Measurements from ENCODE around the gene ZNF597.

DNA sequence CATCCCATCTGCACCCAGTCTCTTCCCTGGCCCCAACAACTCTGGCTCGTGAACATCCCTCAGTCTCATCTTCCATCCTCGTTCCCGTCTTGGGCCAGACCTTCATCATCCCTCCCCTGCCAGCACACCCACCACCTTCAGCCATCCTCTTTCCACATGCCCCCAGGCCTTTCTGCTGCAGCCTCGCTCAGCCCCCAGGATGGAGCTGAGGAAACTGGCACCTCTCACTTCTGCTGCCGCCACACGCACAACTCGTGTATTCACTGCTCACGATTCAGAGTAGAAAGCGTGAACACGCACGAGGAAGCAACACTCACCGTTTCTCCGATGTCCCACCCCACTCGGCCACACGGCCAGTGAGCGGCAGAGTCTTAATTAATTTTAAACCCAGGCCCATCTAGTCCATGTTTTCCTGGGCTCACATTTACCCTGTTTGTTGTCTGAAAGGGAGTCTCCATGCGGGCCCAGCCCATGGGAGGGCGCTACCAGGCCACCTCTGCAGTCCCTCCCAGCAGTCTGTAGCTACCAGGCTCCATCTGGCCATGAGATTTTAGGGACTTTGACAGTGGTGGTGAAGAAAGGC is 39.4 kb upstream of the ZNF597 start:
- TF ChIP-seq, protein P1, sequence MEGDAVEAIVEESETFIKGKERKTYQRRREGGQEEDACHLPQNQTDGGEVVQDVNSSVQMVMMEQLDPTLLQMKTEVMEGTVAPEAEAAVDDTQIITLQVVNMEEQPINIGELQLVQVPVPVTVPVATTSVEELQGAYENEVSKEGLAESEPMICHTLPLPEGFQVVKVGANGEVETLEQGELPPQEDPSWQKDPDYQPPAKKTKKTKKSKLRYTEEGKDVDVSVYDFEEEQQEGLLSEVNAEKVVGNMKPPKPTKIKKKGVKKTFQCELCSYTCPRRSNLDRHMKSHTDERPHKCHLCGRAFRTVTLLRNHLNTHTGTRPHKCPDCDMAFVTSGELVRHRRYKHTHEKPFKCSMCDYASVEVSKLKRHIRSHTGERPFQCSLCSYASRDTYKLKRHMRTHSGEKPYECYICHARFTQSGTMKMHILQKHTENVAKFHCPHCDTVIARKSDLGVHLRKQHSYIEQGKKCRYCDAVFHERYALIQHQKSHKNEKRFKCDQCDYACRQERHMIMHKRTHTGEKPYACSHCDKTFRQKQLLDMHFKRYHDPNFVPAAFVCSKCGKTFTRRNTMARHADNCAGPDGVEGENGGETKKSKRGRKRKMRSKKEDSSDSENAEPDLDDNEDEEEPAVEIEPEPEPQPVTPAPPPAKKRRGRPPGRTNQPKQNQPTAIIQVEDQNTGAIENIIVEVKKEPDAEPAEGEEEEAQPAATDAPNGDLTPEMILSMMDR (IDR thresholded peaks at IDR 0.05) = no peak
- no peak for TF ChIP-seq POLR2A (IDR thresholded peaks at IDR 0.05)
